Measurements from ENCODE around the gene GRM3.

DNA sequence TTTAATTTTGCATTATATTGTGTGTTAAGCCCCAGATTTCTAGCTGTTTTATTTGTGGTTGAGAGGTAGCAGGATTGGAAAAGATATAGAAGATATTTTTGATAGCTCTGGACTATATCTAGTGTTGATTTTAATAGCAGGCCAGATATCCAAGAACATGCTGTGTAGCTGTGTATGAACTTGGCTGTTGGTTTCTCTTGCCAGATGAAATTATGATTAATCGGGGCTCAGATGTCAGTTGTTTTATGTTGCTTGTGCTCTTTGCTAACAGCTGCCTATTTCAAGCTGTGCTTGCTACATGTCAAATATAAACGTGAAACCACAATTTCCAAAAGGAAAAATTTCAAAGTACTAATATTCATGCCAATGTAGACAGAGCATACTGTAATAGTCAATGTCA lies 141.1 kb downstream of the GRM3 start:
- TF ChIP-seq, protein P1, sequence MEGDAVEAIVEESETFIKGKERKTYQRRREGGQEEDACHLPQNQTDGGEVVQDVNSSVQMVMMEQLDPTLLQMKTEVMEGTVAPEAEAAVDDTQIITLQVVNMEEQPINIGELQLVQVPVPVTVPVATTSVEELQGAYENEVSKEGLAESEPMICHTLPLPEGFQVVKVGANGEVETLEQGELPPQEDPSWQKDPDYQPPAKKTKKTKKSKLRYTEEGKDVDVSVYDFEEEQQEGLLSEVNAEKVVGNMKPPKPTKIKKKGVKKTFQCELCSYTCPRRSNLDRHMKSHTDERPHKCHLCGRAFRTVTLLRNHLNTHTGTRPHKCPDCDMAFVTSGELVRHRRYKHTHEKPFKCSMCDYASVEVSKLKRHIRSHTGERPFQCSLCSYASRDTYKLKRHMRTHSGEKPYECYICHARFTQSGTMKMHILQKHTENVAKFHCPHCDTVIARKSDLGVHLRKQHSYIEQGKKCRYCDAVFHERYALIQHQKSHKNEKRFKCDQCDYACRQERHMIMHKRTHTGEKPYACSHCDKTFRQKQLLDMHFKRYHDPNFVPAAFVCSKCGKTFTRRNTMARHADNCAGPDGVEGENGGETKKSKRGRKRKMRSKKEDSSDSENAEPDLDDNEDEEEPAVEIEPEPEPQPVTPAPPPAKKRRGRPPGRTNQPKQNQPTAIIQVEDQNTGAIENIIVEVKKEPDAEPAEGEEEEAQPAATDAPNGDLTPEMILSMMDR (IDR thresholded peaks at IDR 0.05; ENCODE audit: insufficient read depth, low read depth, low read length) = no peak
- no peak for TF ChIP-seq EZH2 (IDR thresholded peaks at IDR 0.05; ENCODE audit: insufficient read depth, low read length)
